HepG2 (cell line): ENCODE results near the gene FAM110D.

Experiments
- CBX5 ChIP-seq: sonication (generic); formaldehyde crosslinking; IDR thresholded peaks from 2 replicates; pipeline ENCODE4 v1.4.0; 2020; ENCODE audit warnings: missing genetic modification reagents, borderline replicate concordance
- TBL1XR1 ChIP-seq: fragments of 150-350 bp; IDR thresholded peaks from 2 replicates; pipeline ENCODE4 v1.6.1; 2014; ENCODE audit warnings: borderline replicate concordance, low read length; ENCODE audit not compliant: partially characterized antibody

DNA sequence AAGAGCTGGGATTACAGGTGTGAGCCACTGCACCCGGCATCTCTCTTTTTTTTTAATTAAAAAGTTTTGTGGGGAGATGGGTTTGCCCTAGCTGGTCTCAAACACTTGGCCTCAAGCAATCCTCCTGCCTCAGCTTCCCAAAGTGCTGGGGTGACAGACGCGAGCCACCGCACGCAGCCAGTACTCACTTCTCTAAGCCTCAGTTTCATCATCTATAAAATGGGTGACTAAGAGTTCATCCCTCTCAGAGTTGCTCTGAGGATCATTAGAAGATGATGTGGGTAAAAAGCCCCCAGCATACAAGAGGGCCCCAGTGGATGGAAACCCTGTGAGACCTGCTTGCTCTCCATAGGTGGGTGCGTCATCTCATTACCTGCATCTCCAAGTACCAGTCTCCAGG is 29.0 kb downstream of the FAM110D start:
- TF ChIP-seq CBX5 (CRISPR knock-in tag) (no peak), TBL1XR1 (no peak)
